PC-9 (cell line): Measurements from ENCODE around the gene KMT5C. TPM values are rescaled to one million over a fixed set of nuclear protein-coding genes. Genes with fewer than 3 reads are reported as not detected.

ENCODE experiments used
- BruUV-seq: library from RNA; stranded (reverse); fragments of 400-500 nt; replicated peaks from 2 replicates; lab custom pipeline; 2021; lab: Mats Ljungman, UMichigan
- CTCF ChIA-PET: fragments of 300-600 bp; sonication (Branson Sonifier 250); formaldehyde crosslinking; loops from one replicate; lab custom pipeline; 2022; ENCODE audit warnings: antibody characterized with exemption; lab: Charles Lee
- POLR2A ChIA-PET: fragments of 300-600 bp; sonication (Branson Sonifier 250); formaldehyde crosslinking; loops from one replicate; lab custom pipeline; 2022; ENCODE audit warnings: antibody characterized with exemption; ENCODE audit not compliant: unreplicated experiment; lab: Charles Lee
- DNase-seq, 2 experiments: peaks; one replicate each; pipeline versions ENCODE4 v3.0.0 to v3.0.0-alpha.2; 2015 to 2022; ENCODE audit warnings: mixed read lengths in 1 of 2
- H2AFZ ChIP-seq: fragments of 200-600 bp; sonication (generic); 2 replicates; pipeline ENCODE4 v1.8.1; 2017; ENCODE audit warnings: antibody characterized with exemption
- H3F3A ChIP-seq: fragments of 200-600 bp; sonication (generic); 2 replicates; pipeline ENCODE4 v1.8.1; 2017; ENCODE audit warnings: antibody characterized with exemption, mild to moderate bottlenecking, low read depth; ENCODE audit not compliant: insufficient read depth
- H3K27ac ChIP-seq: fragments of 200-600 bp; sonication (generic); 2 replicates; pipeline ENCODE4 v1.6.1; 2016; ENCODE audit warnings: mixed run types
- H3K27me3 ChIP-seq: fragments of 200-600 bp; sonication (generic); 2 replicates; pipeline ENCODE4 v1.6.1; 2016; ENCODE audit warnings: low read depth, mixed run types; ENCODE audit not compliant: insufficient read depth
- H3K36me3 ChIP-seq: fragments of 200-600 bp; sonication (generic); 2 replicates; pipeline ENCODE4 v1.6.1; 2016; ENCODE audit warnings: low read depth, mixed run types
- H3K4me1 ChIP-seq: fragments of 200-600 bp; sonication (generic); replicated peaks from 2 replicates; pipeline ENCODE4 v1.6.1; 2016; ENCODE audit warnings: mixed run types; ENCODE audit not compliant: insufficient read depth
- H3K4me2 ChIP-seq: fragments of 200-600 bp; sonication (generic); 2 replicates; pipeline ENCODE4 v1.6.1; 2017; ENCODE audit warnings: mixed run types
- H3K4me3 ChIP-seq: fragments of 200-600 bp; sonication (generic); 2 replicates; pipeline ENCODE4 v1.6.1; 2016; ENCODE audit warnings: mixed run types
- H3K79me2 ChIP-seq: fragments of 200-600 bp; sonication (generic); 2 replicates; pipeline ENCODE4 v1.6.1; 2017; ENCODE audit warnings: low read depth, mixed run types
- H3K9me2 ChIP-seq: fragments of 200-600 bp; sonication (generic); 2 replicates; pipeline ENCODE4 v1.8.1; 2017; ENCODE audit warnings: mild to moderate bottlenecking; ENCODE audit not compliant: insufficient read depth
- H3K9me3 ChIP-seq: fragments of 200-600 bp; sonication (generic); 2 replicates; pipeline ENCODE4 v1.8.1; 2016; ENCODE audit warnings: low read depth; ENCODE audit not compliant: insufficient read depth
- H4K20me1 ChIP-seq: fragments of 200-600 bp; sonication (generic); 2 replicates; pipeline ENCODE4 v1.8.1; 2017; ENCODE audit not compliant: insufficient read depth
- CTCF ChIP-seq: fragments of 200-600 bp; sonication (generic); conservative IDR thresholded peaks from 2 replicates; pipeline ENCODE4 v1.6.1; 2017; ENCODE audit warnings: mixed run types, antibody characterized with exemption, mild to moderate bottlenecking, moderate library complexity
- EZH2 ChIP-seq: fragments of 200-600 bp; sonication (generic); IDR thresholded peaks from 2 replicates; pipeline ENCODE4 v1.8.0; 2017; ENCODE audit warnings: antibody characterized with exemption, low read depth
- intact Hi-C: fragments of 100-400 bp; cut with micrococcal nuclease; formaldehyde crosslinking; loops from one replicate; pipeline ENCODE4 v1.10.0; 2022; ENCODE audit not compliant: unreplicated experiment
- total RNA-seq: library from RNA; stranded (reverse); gene quantifications from 2 replicates; pipeline ENCODE4 v1.2.3, GENCODE V29; 2021

Gene KMT5C
- total RNA-seq, 1 experiment from 2014 or later = 71.6 TPM

DNA sequence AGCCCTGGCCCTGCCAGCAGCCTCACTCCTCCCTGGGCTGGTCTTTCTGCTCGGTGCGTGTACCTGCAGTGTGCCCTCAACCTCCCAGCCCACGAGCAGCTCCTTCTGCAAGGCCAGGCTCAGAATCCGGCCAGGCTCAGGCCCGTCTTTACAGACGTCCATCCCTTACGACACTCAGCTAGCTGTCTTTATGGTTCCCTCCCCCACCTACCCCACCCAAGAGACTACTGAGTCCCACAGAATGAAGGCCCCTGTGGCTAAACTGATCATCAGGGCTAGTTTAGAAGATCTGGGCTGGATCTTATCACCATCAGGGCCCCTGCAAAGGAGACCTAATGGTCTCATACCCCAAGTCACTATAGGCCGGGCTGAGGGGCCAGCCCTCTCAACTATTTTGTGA is 25.3 kb upstream of the KMT5C start:
- intact Hi-C loops = no loop called here
- no TSS peak for BruUV-seq
- Histone ChIP-seq H3K4me3 (no peak overlapping the region), H3K9me3 (no peaks in the 10 kb centered on the region), H4K20me1 (no peaks in the 10 kb centered on the region), H3K27me3 (no peaks in the 10 kb centered on the region), H3K79me2 (no peaks in the 10 kb centered on the region), H3K9me2 (no peaks in the 10 kb centered on the region), H3K36me3 (no peaks in the 10 kb centered on the region), H3F3A (no peaks in the 10 kb centered on the region; the same call in 1 of the 2 replicates), H3K4me2 (no peak overlapping the region), H3K27ac (no peak overlapping the region), H3K4me1 (no peaks in the 10 kb centered on the region), H2AFZ (no peak overlapping the region)
- no peak for DNase-seq
- TF ChIP-seq EZH2 (no peak), CTCF (no peak)
- POLR2A ChIA-PET = no interaction called here
- CTCF ChIA-PET = interaction anchor here (0.6 kb wide), 1 partner anchor 211 kb away, joined by 6 read pairs; no protein-coding TSS in a partner anchor

DNA sequence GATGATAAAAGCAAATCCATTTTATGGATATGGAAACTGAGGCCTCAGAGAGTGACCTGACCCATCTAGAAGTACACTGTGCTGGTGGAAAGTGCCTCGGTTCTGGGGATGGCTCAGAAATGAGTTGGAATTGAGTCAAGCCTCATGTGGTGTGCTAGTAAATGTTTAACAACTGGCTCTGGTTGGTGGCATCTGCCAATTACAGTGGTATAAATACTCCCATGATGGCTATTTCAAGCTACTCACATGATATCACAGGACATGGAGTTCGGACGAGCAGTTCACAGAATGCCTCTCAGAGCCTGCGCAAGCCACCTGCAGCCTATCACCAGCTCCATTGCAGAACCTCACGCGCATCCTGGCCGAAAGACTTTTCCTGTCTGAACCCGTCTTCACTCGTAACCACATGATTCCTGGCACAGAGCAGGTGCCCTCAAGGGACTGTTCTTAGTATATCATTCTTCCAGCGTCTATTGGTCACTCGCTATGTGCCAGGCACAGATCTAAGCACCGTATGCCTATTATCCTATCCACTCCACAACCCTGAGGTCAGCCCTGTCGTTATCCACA is 23.6 kb upstream of the KMT5C start:
- H3K4me2 ChIP-seq = no peak overlapping the region
- CTCF ChIA-PET = no interaction called here
- intact Hi-C loops = no loop called here
- no peaks in the 10 kb centered on the region for H3K79me2 ChIP-seq
- TF ChIP-seq EZH2 (no peak), CTCF (no peak)
- DNase-seq = no peak
- H3K36me3 ChIP-seq = no peaks in the 10 kb centered on the region
- no peak overlapping the region for H2AFZ ChIP-seq
- H3K4me1 ChIP-seq = no peaks in the 10 kb centered on the region
- no peaks in the 10 kb centered on the region for H3K27me3 ChIP-seq
- H3K9me3 ChIP-seq = no peaks in the 10 kb centered on the region
- H3K4me3 ChIP-seq = no peak overlapping the region
- H3K9me2 ChIP-seq = no peaks in the 10 kb centered on the region
- H3F3A ChIP-seq = no peaks in the 10 kb centered on the region; the same call in 1 of the 2 replicates
- POLR2A ChIA-PET = interaction anchor here (0.6 kb wide), 1 partner anchor 675 kb away, joined by 3 read pairs; no protein-coding TSS in a partner anchor
- BruUV-seq = no TSS peak
- no peak overlapping the region for H3K27ac ChIP-seq
- H4K20me1 ChIP-seq = no peaks in the 10 kb centered on the region

DNA sequence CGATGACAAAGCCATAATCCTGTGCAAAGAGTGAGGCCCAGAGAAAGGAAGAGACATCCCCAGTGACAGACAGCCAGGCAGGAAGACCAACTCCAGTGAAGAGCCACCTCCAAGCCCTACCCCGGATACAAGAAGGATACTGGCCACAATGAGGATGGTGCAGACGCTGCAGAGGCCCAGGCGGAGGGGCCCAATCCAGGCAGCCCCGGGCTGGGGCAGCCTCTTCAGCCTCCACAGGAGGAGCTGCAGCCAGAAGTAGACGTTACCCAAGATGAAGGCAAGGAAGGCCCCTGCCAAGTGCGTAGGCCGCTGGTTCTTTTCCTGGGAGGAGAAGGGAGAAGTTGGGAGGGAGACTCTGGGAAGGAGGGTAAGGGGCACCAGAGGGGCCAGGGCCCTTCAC is 23.0 kb upstream of the KMT5C start:
- no peaks in the 10 kb centered on the region for H3K9me2 ChIP-seq
- H3K36me3 ChIP-seq = no peaks in the 10 kb centered on the region
- H2AFZ ChIP-seq = no peak overlapping the region
- H3K79me2 ChIP-seq = no peaks in the 10 kb centered on the region
- no peak overlapping the region for H3K4me2 ChIP-seq
- no peak overlapping the region for H3K4me3 ChIP-seq
- no peak for DNase-seq
- no peaks in the 10 kb centered on the region for H3K9me3 ChIP-seq
- ChIA-PET CTCF (no interaction called here), POLR2A (interaction anchor here (0.6 kb wide), 2 partner anchors 34 to 674 kb away, joined by 3 to 4 read pairs; no protein-coding TSS in a partner anchor)
- no peaks in the 10 kb centered on the region for H3K4me1 ChIP-seq
- no TSS peak for BruUV-seq
- H3K27me3 ChIP-seq = no peaks in the 10 kb centered on the region
- no peaks in the 10 kb centered on the region for H4K20me1 ChIP-seq
- intact Hi-C loops = no loop called here
- no peak overlapping the region for H3K27ac ChIP-seq
- no peak for TF ChIP-seq CTCF
- no peak for TF ChIP-seq EZH2
- no peaks in the 10 kb centered on the region; the same call in 1 of the 2 replicates for H3F3A ChIP-seq
